HAP-1 (cell line): ENCODE measurements around the gene PI4K2A.

Experiments used
- DNase-seq, 2 experiments: peaks; one replicate each; pipeline ENCODE4 v3.0.0-alpha.2; 2016 to 2020; ENCODE audit warnings: low spot score in 2 of 2
- H3K27me3 ChIP-seq: fragments of 250-450 bp; sonication (Bioruptor Pico); 2 replicates; pipeline ENCODE4 v1.5.1; 2020; ENCODE audit warnings: low read depth, mild to moderate bottlenecking, moderate library complexity
- H3K36me3 ChIP-seq: fragments of 250-450 bp; sonication (Bioruptor Pico); replicated peaks from 2 replicates; pipeline ENCODE4 v1.5.1; 2020; ENCODE audit warnings: mild to moderate bottlenecking
- H3K4me1 ChIP-seq: fragments of 250-450 bp; sonication (Bioruptor Pico); 2 replicates; pipeline ENCODE4 v1.5.1; 2020; ENCODE audit warnings: mild to moderate bottlenecking
- H3K4me3 ChIP-seq: fragments of 250-450 bp; sonication (Bioruptor Pico); 2 replicates; pipeline ENCODE4 v1.5.1; 2020; ENCODE audit warnings: mild to moderate bottlenecking, moderate library complexity
- H3K9me3 ChIP-seq: fragments of 250-450 bp; sonication (Bioruptor Pico); 2 replicates; pipeline ENCODE4 v1.5.1; 2020; ENCODE audit warnings: mild to moderate bottlenecking, moderate library complexity
- in situ Hi-C: fragments of 300-500 bp; cut with MboI; formaldehyde crosslinking; loops from 3 replicates; pipeline ENCODE4 v1.14.3; 2020; ENCODE audit warnings: low sequenced_read_pairs, inconsistent platforms, mixed read lengths

Gene PI4K2A

DNA sequence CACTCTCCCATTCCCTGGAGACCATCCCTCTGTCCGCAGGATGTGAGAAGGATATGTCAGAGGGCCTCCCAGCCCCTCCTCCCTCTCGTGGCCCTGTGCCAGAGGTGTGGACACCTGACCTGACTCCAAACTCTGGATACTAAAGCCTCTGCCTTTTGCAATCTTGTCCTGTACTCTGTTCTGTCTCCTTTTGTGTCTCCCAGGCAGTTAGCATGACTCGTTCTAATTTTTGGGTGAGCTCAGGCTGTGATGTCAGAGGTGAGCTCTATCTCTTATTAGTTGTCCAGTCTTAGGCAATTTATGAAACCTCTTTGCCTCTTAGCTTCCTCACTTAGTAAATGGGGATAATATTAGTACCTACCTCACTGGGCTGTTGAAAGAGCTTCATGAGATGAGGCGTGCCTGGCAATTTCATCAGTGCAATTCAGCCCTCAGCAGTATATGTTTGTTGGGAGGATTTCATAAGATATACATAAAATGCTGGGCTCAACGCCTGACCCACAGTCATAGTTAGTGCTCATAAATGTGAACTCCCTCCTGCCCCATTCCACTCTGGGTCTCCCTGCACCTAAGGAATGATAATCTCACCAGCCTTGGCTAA is 84.0 kb downstream of the PI4K2A start:
- Histone ChIP-seq H3K4me1 (no peaks in the 10 kb centered on the region), H3K36me3 (no peaks in the 10 kb centered on the region), H3K4me3 (no peak overlapping the region), H3K27me3 (no peaks in the 10 kb centered on the region), H3K9me3 (no peaks in the 10 kb centered on the region)
- no peak for DNase-seq
- in situ Hi-C loops = no loop called here
